NOMO-1 (cell line): ENCODE measurements around the gene CSDE1.

ENCODE experiments used
- DNase-seq, 2 experiments: peaks; one replicate each; lab custom pipeline; 2025; ENCODE audit not compliant: unreplicated experiment in 2 of 2; lab: John Stamatoyannopoulos, UW

The CSDE1 gene

GRCh38 chr1:114668784-114669561, 88.8 kb downstream of the CSDE1 start:
- DNase-seq, result no peak

DNA sequence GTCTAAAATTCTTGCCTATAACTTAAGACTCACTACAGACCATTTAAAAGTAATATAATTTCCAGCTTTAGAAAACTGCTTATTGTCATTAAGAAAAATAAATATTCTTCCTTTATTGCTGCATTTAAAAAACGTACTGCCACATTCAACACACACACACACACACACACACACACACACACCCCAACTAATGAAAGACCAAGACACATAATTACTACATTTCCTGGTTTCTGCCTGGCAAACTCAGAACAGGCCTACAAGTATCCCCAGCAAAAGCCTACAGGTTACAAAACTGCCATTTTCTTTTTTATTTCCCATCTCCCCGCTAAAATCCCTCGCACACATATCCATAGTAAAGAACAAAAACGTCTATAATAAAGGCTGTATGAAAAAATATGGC, 89.4 kb downstream of the CSDE1 start:
- no peak for DNase-seq

- no peak for DNase-seq
Measured at GRCh38 chr1:114666954-114667353, 90.8 kb downstream of the CSDE1 start.
